Mammary epithelial cell (primary cell): ENCODE measurements around the gene ALOXE3.

Experiments used
- CTCF ChIP-seq, 2 donors: IDR thresholded peaks in 1 of 2; conservative IDR thresholded peaks in 1 of 2; 2 replicates each; pipeline ENCODE4 v1.5.1; 2011 to 2012; ENCODE audit warnings: inconsistent platforms in 2 of 2, low read length in 2 of 2, mild to moderate bottlenecking in 2 of 2, control low read depth in 1 of 2, low read depth in 1 of 2; ENCODE audit not compliant: insufficient read depth in 1 of 2; ENCODE audit errors: extremely low read depth in 1 of 2
- EZH2 ChIP-seq: IDR thresholded peaks from 2 replicates; pipeline ENCODE4 v1.6.1; 2012; ENCODE audit warnings: low read length, inconsistent platforms, borderline replicate concordance

- TF ChIP-seq CTCF (conservative IDR thresholded peaks at IDR 0.05 in 1 of 2, IDR thresholded peaks at IDR 0.05 in 1 of 2; ENCODE audit: extremely low read depth in 1 of 2, insufficient read depth in 1 of 2, low read depth in 1 of 2, low read length in 2 of 2) (no peak), EZH2 (no peak)
These were observed 30.2 kb upstream of the ALOXE3 start for GRCh38 chr17:8148560-8148959.
